Small intestine (tissue), 7 donors: Measurements from ENCODE around the gene CAVIN1. TPM values are rescaled to one million over a fixed set of nuclear protein-coding genes. Genes with fewer than 3 reads are reported as not detected.
"Not testable (repeated sequence)": the region's sequence is repeated elsewhere in the genome, so short reads cannot be mapped to it uniquely, and the experiment has no call there.

ENCODE experiments used
- DNase-seq, 2 donors: peaks; one replicate each; pipeline versions ENCODE4 v3.0.0 to v3.0.0-alpha.2; 2013
- FAIRE-seq: peaks from 2 replicates; lab custom pipeline; 2012; peaks lifted over from hg19 to GRCh38; lab: Jason Lieb, UNC
- H3K27ac ChIP-seq, 3 donors: one replicate each; pipeline ENCODE4 v1.5.1; 2013; ENCODE audit warnings: low read length in 2 of 3, mild to moderate bottlenecking in 2 of 3, control low read depth in 1 of 3, inconsistent platforms in 1 of 3, low read depth in 1 of 3, moderate library complexity in 1 of 3
- H3K27me3 ChIP-seq, 3 donors: one replicate each; pipeline ENCODE4 v1.6.1; 2013; ENCODE audit warnings: low read length in 3 of 3, inconsistent platforms in 1 of 3; ENCODE audit not compliant: control insufficient read depth in 3 of 3, insufficient read depth in 3 of 3
- H3K36me3 ChIP-seq, 3 donors: one replicate each; pipeline ENCODE4 v1.6.1; 2013; ENCODE audit warnings: low read length in 3 of 3, inconsistent platforms in 1 of 3, low read depth in 1 of 3, mild to moderate bottlenecking in 1 of 3, moderate library complexity in 1 of 3; ENCODE audit not compliant: control insufficient read depth in 3 of 3, insufficient read depth in 2 of 3
- H3K4me1 ChIP-seq, 3 donors: one replicate each; pipeline ENCODE4 v1.6.1; 2013; ENCODE audit warnings: low read length in 2 of 3, inconsistent platforms in 1 of 3, low read depth in 1 of 3, mild to moderate bottlenecking in 1 of 3, moderate library complexity in 1 of 3; ENCODE audit not compliant: control insufficient read depth in 3 of 3, insufficient read depth in 2 of 3
- H3K4me3 ChIP-seq, 3 donors: one replicate each; pipeline ENCODE4 v1.5.1; 2013; ENCODE audit warnings: low read length in 3 of 3, control low read depth in 1 of 3, inconsistent platforms in 1 of 3, low read depth in 1 of 3, mild to moderate bottlenecking in 1 of 3, moderate library complexity in 1 of 3
- H3K9me3 ChIP-seq, 2 donors: one replicate each; pipeline ENCODE4 v1.6.1; 2013; ENCODE audit warnings: low read depth in 1 of 2, low read length in 1 of 2; ENCODE audit not compliant: control insufficient read depth in 2 of 2, insufficient read depth in 1 of 2
- WGBS, 3 donors: extraction: QIAGEN DNeasy Blood & Tissue Kit; methylation state at CpG; one replicate each; pipeline ENCODE4 v1.1.7; 2013; 5-methylcytosine and 5-hydroxymethylcytosine counted together
- polyA plus RNA-seq, 4 donors: library from polyadenylated mRNA; stranded (reverse) in 3 of 4; unstranded in 1 of 4; fragments of 200-250 nt in 3 of 4; fragments of 120-200 nt in 1 of 4; gene quantifications; one replicate each; pipeline versions ENCODE4 v1.2.1 to v1.2.3, GENCODE V29; 2013
- donor health status: healthy with polysubstance abuse.
- donor health status: control.
- donor health status: control.
- donor health status: Bipolar disorder and iron deficiency.
- donor health status: healthy.

Gene CAVIN1
- polyA plus RNA-seq, 4 donors, result 2.7 to 81.0 (median 16.3) TPM

DNA sequence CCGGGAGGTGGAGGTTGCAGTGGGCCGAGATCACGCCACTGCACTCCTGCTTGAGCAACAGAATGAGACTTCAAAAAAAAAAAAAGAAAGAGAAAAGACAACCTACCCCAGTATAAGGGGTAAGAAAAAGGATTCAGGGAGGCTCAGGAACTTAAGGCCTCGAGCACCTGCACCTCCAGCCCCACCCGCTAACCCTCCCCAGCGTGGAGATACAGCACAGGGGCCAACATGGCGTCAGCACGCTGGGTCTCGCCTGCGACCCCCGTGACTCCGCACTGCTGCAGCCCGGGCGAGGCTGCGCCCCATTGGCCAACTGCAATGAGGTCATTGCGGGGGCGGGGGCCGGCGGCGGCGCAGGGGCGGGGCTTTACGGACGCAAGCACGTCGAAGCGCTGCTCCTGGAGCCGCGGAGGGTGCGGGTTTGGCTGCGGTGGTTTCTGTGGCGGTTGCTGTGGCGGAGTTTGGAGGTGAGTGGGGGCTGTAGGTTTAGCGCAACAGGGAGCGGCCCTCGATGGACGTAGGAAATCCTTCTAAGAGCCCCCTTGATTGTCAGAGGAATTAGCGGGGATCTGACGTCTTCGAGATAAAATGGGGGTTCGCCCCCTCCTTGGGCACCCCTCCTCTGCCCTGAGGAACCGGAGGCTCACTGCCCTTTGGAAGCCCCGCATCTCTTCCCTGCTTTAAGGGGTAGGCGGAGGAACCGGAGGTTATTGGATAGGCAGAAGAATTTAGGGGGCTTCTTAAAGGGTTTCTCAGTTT, 35.6 kb upstream of the CAVIN1 start, which contains the start of gene ATP6V0A1:
TSS of gene ATP6V0A1 (plus strand) at position 382 of the 759 bp plus-strand sequence. CDS start 2,017 bp downstream, outside the sequence.
- Histone ChIP-seq H3K27ac (peak within 1 kb of the TSS; percentile 95 to 100 (median 98)), H3K27me3 (no peaks in the 10 kb centered on the region), H3K36me3 (peaks cover 0 to 18% (median 2%) of the 10 kb centered on the region in 3 donors), H3K4me1 (peaks cover 2 to 24% (median 14%) of the 10 kb centered on the region in 3 donors), H3K4me3 (peak within 1 kb of the TSS; percentile 71 to 92 (median 90)), H3K9me3 (no peaks in the 10 kb centered on the region)
- DNase-seq, result peak; percentile 88 to 95
- 1% methylated on average over 36 to 45 of the region's 45 CpGs for WGBS, 3 donors
- FAIRE-seq, result no peak

GRCh38 chr17:42457107-42457792, 34.2 kb upstream of the CAVIN1 start:
- Histone ChIP-seq H3K4me3 (no peak overlapping the region), H3K4me1 (peaks cover 2 to 18% (median 14%) of the 10 kb centered on the region in 3 donors), H3K36me3 (peaks cover 0 to 10% (median 1%) of the 10 kb centered on the region in 3 donors), H3K27me3 (no peaks in the 10 kb centered on the region), H3K9me3 (no peaks in the 10 kb centered on the region), H3K27ac (peak overlapping the region in 2 of 3 donors; percentile 35 to 50)
- WGBS, 3 donors, result 26 to 28% (median 27%) methylated on average over 6 of the region's 6 CpGs
- FAIRE-seq (no peak), DNase-seq (no peak)

DNA sequence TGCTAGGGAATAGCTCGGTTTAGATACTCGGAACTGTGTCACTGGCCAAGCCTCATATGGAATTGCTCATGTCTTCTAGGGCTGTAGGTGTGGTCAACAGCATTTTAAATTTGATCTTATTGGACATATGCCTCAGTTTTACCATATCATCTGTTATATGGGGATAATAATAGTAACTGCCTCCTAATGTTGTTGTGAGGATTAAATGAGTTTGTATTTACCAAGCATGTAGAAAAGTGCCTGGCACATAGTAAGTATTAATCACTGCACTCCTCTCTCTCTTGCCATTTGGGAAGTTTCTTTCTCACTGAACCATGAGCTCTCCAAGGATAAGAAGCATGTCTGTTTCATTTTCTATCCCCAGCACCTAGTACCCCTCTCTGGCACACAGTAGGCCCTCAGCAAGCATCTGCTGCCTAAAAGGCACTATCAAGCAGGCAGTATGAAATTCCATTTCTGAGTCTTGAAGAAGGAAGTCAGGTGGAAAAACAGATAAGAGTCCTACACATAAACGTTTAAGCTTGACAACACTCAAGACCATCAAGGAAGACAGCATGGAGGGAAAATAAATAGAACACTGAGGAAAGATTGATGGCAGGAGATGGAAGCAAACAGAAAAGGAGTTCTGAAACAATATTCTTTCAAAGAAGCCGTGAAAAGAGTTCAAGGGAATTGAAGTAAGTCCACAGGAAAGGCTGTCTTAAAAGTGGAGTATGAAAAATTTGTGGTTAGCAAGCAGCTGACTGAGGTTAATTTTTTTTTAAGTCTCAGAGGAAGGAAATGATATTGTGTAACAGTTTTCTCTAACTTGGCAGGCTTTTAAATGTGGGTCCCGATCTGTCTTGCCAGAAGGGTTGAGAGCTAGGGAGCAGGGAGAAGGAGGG, 33.4 kb upstream of the CAVIN1 start:
- no peak overlapping the region for H3K4me3 ChIP-seq
- DNase-seq (peak; percentile 45 to 58), FAIRE-seq (no peak)
- H3K27ac ChIP-seq, result peak overlapping the region in 2 of 3 donors; percentile 35 to 50
- WGBS, 3 donors, result 47 to 49% (median 47%) methylated on average over 5 of the region's 5 CpGs
- H3K4me1 ChIP-seq, result peaks cover 2 to 18% (median 14%) of the 10 kb centered on the region in 3 donors
- H3K9me3 ChIP-seq, result no peaks in the 10 kb centered on the region
- peaks cover 0 to 2% (median 0%) of the 10 kb centered on the region in 3 donors for H3K36me3 ChIP-seq
- no peaks in the 10 kb centered on the region for H3K27me3 ChIP-seq

GRCh38 chr17:42454987-42455386, 31.9 kb upstream of the CAVIN1 start:
- not testable (repeated sequence) for H3K4me3 ChIP-seq, DNase-seq, H3K9me3 ChIP-seq, FAIRE-seq, H3K27me3 ChIP-seq, H3K27ac ChIP-seq, H3K36me3 ChIP-seq, H3K4me1 ChIP-seq
- WGBS, 3 donors, result 92 to 96% (median 93%) methylated on average over 6 of the region's 6 CpGs

DNA sequence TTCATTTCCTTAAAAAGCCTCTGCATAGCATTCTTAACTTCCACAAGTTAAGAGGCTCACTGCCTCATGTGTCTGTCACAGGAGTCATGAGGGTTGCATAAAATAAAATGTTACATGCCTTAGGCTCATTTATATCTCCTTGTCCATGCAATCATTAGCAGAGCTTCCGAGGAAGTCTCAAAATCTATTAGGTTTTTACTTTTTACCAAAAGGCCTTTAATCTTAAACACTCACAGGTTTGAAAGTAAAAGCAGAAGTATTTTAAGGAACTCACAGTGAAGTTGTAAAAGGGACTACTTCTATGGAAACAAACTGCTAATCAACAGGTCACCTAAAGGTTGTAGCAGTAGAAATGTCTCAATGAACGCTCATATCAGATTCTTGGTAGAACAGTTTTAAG, 30.4 kb upstream of the CAVIN1 start:
- Histone ChIP-seq H3K9me3 (no peaks in the 10 kb centered on the region), H3K27me3 (no peaks in the 10 kb centered on the region), H3K27ac (no peak overlapping the region), H3K36me3 (no peaks in the 10 kb centered on the region), H3K4me1 (peaks cover 0 to 8% (median 1%) of the 10 kb centered on the region in 3 donors), H3K4me3 (no peak overlapping the region)
- 65 to 79% (median 69%) methylated on average over 2 of the region's 2 CpGs for WGBS, 3 donors
- FAIRE-seq, result no peak
- DNase-seq, result no peak

DNA sequence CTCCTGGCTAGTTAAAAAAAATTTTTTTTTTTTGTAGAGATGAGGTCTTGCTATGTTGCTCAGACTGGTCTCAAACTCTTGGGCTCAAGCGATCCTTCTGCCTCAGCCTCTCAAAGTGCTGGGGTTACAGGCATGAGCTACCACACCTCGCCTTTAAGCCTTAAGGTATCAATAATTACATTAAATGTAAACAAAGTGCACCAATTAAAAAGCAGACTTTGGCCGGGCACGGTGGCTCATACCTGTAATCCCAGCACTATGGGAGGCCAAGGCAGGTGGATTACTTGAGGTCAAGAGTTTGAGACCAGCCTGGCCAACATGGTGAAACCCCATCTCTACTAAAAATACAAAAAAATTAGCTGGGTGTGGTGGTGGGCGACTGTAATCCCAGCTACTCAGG, 28.2 kb upstream of the CAVIN1 start:
- H3K4me1 ChIP-seq, H3K27ac ChIP-seq, H3K36me3 ChIP-seq, H3K27me3 ChIP-seq, H3K9me3 ChIP-seq, FAIRE-seq, H3K4me3 ChIP-seq: not testable (repeated sequence)
- DNase-seq, result peak in 1 of 2 donors; percentile 68
- WGBS, 3 donors, result 31 to 71% (median 48%) methylated on average over 5 of the region's 5 CpGs

- H3K4me1 ChIP-seq, H3K9me3 ChIP-seq, H3K27me3 ChIP-seq, H3K4me3 ChIP-seq, FAIRE-seq, H3K27ac ChIP-seq, H3K36me3 ChIP-seq, DNase-seq: not testable (repeated sequence)
- no CpG with 5 or more reads among the region's 2 CpGs for WGBS, 3 donors
Measured at GRCh38 chr17:42449838-42450237, 26.8 kb upstream of the CAVIN1 start.

- 94 to 97% (median 97%) methylated on average over 10 to 25 of the region's 27 CpGs for WGBS, 3 donors
- not testable (repeated sequence) for FAIRE-seq, DNase-seq, H3K9me3 ChIP-seq, H3K27ac ChIP-seq, H3K27me3 ChIP-seq, H3K36me3 ChIP-seq, H3K4me3 ChIP-seq, H3K4me1 ChIP-seq
Measured at GRCh38 chr17:42449176-42449575, 26.1 kb upstream of the CAVIN1 start.
